ENCODE data around the gene GID8. TPM values are rescaled to one million over a fixed set of nuclear protein-coding genes. Genes with fewer than 3 reads are reported as not detected.

Gene GID8
- total and polyA plus RNA-seq, 2 of the 13 experiments (the other 11 are each of a cell fraction or from before 2014, with no cell fraction given) = 39.6 to 59.8 TPM

DNA sequence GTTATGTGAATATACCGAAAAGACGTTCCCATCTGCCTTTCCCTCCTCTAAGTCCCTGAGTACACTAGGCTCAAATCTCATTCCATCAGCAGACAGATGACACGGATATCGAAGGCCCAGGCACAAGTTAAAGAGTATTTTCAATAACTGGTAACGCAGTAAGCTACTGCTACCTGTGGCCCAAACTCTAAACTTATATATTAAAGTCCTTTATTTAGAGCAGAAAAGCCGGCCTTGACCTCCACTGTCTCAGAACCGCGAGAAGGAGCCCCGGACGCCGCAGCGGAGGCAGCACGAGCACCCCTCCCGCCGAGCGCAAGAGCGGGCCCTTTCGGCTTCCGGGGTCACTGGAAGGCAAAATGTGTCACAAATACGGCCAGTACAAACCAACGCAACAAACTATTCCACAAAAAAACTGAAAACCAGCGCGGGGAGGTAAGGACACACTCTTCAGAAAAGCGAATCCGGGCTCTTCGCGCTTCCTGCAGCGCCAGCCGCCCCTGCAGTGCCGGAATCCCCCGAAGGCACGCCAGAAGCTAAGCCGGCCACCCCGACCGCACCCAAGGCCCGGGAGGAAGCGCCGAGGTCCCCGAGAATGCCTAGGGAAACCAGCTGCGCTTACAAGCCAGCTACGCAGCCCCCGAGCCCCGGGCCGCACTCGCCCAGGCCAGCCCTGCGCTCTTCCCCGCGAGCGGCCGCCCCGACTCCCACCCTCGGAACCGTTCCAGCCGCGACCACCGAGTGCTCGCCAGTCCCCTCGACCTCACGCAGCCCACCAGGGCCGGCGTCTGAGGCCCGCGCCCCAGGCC lies 12.3 kb upstream of the GID8 start (continued):
- TF ChIP-seq, protein P1, sequence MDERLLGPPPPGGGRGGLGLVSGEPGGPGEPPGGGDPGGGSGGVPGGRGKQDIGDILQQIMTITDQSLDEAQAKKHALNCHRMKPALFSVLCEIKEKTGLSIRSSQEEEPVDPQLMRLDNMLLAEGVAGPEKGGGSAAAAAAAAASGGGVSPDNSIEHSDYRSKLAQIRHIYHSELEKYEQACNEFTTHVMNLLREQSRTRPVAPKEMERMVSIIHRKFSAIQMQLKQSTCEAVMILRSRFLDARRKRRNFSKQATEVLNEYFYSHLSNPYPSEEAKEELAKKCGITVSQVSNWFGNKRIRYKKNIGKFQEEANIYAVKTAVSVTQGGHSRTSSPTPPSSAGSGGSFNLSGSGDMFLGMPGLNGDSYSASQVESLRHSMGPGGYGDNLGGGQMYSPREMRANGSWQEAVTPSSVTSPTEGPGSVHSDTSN (CRISPR knock-in tag; IDR thresholded peaks at IDR 0.05) = no peak
- TF ChIP-seq, protein P2, sequence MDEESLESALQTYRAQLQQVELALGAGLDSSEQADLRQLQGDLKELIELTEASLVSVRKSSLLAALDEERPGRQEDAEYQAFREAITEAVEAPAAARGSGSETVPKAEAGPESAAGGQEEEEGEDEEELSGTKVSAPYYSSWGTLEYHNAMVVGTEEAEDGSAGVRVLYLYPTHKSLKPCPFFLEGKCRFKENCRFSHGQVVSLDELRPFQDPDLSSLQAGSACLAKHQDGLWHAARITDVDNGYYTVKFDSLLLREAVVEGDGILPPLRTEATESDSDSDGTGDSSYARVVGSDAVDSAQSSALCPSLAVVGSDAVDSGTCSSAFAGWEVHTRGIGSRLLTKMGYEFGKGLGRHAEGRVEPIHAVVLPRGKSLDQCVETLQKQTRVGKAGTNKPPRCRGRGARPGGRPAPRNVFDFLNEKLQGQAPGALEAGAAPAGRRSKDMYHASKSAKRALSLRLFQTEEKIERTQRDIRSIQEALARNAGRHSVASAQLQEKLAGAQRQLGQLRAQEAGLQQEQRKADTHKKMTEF (CRISPR knock-in tag; IDR thresholded peaks at IDR 0.05) = peak; percentile 12; the same call in 1 of the 2 replicates
- no peak for TF ChIP-seq IKZF4 (CRISPR knock-in tag; IDR thresholded peaks at IDR 0.05; ENCODE audit: borderline replicate concordance, low read depth, not compliant biosample characterization)
- TF ChIP-seq SNRNP70 (IDR thresholded peaks at IDR 0.05; ENCODE audit: low read depth, low read length) = no peak
- no peak for TF ChIP-seq ZNF776 (CRISPR knock-in tag; IDR thresholded peaks at IDR 0.05)
- TF ChIP-seq, protein P3, sequence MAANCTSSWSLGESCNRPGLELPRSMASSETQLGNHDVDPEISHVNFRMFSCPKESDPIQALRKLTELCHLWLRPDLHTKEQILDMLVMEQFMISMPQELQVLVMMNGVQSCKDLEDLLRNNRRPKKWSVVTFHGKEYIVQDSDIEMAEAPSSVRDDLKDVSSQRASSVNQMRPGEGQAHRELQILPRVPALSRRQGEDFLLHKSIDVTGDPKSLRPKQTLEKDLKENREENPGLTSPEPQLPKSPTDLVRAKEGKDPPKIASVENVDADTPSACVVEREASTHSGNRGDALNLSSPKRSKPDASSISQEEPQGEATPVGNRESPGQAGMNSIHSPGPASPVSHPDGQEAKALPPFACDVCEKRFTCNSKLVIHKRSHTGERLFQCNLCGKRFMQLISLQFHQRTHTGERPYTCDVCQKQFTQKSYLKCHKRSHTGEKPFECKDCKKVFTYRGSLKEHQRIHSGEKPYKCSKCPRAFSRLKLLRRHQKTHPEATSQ (CRISPR knock-in tag; IDR thresholded peaks at IDR 0.05; ENCODE audit: borderline replicate concordance) = no peak
- peak; percentile 68; the same call in 1 of the 2 replicates for TF ChIP-seq ZNF547 (CRISPR knock-in tag; IDR thresholded peaks at IDR 0.05)
- TF ChIP-seq ELF1 (CRISPR knock-in tag; IDR thresholded peaks at IDR 0.05) = peak; percentile 55; the same call in 1 of the 2 replicates
- 0 out of 2 replicates have a peak, but pooled peaks have one; percentile 7 for TF ChIP-seq MEIS1 (CRISPR knock-in tag; IDR thresholded peaks at IDR 0.05; ENCODE audit: borderline replicate concordance)
- no peak for TF ChIP-seq MAFG (CRISPR knock-in tag; IDR thresholded peaks at IDR 0.05)
- peak; percentile 28; the same call in 1 of the 2 replicates for TF ChIP-seq TFDP1 (CRISPR knock-in tag; IDR thresholded peaks at IDR 0.05; ENCODE audit: borderline replicate concordance)
- TF ChIP-seq NCOR1 (IDR thresholded peaks at IDR 0.05; ENCODE audit: borderline replicate concordance, low read length) = no peak
- no peak for TF ChIP-seq ARNT (IDR thresholded peaks at IDR 0.05)
- 0 out of 2 replicates have a peak, but pooled peaks have one; percentile 36 for TF ChIP-seq PRDM15 (CRISPR knock-in tag; IDR thresholded peaks at IDR 0.05)
- TF ChIP-seq MXD1 (CRISPR knock-in tag; IDR thresholded peaks at IDR 0.05) = peak; percentile 9; the same call in 1 of the 2 replicates
- TF ChIP-seq, protein P4, sequence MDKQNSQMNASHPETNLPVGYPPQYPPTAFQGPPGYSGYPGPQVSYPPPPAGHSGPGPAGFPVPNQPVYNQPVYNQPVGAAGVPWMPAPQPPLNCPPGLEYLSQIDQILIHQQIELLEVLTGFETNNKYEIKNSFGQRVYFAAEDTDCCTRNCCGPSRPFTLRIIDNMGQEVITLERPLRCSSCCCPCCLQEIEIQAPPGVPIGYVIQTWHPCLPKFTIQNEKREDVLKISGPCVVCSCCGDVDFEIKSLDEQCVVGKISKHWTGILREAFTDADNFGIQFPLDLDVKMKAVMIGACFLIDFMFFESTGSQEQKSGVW (CRISPR knock-in tag; IDR thresholded peaks at IDR 0.05; ENCODE audit: borderline replicate concordance) = peak; percentile 49; the same call in 1 of the 2 replicates
- TF ChIP-seq ZNF33A (CRISPR knock-in tag; IDR thresholded peaks at IDR 0.05; ENCODE audit: borderline replicate concordance) = no peak
